D721Med (cell line): ENCODE results near the gene AHNAK2.

Experiments used
- DNase-seq: peaks from one replicate; pipeline ENCODE4 v3.0.0; 2011; ENCODE audit warnings: low spot score; ENCODE audit not compliant: insufficient read length
- FAIRE-seq: peaks from 2 replicates; lab custom pipeline; 2011; peaks lifted over from hg19 to GRCh38; lab: Jason Lieb, UNC
- TF ChIP-seq, protein P1 (sequence below): IDR thresholded peaks from 2 replicates; pipeline ENCODE4 v1.5.1; 2012; ENCODE audit warnings: mild to moderate bottlenecking, control low read depth; ENCODE audit not compliant: insufficient read depth; ENCODE audit errors: missing control alignments

Gene AHNAK2

GRCh38 chr14:104903990-104904389 lies 74.2 kb downstream of the AHNAK2 start:
- DNase-seq = no peak

GRCh38 chr14:104900639-104901512 lies 77.3 kb downstream of the AHNAK2 start:
- FAIRE-seq (no peak), DNase-seq (no peak)
- TF ChIP-seq, protein P1, sequence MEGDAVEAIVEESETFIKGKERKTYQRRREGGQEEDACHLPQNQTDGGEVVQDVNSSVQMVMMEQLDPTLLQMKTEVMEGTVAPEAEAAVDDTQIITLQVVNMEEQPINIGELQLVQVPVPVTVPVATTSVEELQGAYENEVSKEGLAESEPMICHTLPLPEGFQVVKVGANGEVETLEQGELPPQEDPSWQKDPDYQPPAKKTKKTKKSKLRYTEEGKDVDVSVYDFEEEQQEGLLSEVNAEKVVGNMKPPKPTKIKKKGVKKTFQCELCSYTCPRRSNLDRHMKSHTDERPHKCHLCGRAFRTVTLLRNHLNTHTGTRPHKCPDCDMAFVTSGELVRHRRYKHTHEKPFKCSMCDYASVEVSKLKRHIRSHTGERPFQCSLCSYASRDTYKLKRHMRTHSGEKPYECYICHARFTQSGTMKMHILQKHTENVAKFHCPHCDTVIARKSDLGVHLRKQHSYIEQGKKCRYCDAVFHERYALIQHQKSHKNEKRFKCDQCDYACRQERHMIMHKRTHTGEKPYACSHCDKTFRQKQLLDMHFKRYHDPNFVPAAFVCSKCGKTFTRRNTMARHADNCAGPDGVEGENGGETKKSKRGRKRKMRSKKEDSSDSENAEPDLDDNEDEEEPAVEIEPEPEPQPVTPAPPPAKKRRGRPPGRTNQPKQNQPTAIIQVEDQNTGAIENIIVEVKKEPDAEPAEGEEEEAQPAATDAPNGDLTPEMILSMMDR = no peak

More at GRCh38 chr14:104903990-104904389, 74.2 kb downstream of the AHNAK2 start:
- TF ChIP-seq, protein P1 = no peak
- FAIRE-seq = no peak

- DNase-seq (no peak), FAIRE-seq (no peak)
- TF ChIP-seq, protein P1 = no peak
Observed at GRCh38 chr14:104899781-104900180, 78.4 kb downstream of the AHNAK2 start.

DNA sequence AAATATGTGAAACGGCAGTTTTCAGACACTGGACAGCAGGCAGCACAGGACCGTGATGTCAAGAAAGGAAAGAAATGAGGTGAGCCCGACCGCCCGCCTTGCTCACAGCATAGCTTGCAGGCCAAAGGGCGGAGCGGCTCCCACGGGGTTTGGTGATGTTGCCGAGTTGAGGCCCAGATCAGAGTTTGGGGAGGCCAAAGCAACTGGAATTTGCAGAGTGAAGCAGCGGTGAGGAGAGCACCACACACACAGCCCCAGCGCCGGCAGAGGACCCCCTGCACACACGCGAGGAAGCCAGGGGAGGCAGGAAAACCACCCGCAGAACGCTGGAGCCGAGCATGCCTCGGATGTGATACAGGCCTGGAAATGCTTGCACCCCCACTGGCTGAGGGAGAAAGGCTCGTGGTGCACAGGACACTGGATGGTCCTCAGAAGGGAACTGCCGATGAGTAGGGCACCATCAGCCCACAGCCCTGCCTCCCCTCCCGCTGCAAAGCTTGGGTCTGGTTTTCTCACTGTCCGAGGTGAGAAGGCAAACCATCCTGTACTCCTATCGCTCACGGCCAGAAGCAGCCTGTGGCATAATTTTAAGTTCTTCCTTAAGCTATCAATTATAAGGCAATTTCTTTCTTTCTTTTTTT lies 79.2 kb downstream of the AHNAK2 start:
- FAIRE-seq (no peak), DNase-seq (no peak)
- TF ChIP-seq, protein P1 = no peak

DNA sequence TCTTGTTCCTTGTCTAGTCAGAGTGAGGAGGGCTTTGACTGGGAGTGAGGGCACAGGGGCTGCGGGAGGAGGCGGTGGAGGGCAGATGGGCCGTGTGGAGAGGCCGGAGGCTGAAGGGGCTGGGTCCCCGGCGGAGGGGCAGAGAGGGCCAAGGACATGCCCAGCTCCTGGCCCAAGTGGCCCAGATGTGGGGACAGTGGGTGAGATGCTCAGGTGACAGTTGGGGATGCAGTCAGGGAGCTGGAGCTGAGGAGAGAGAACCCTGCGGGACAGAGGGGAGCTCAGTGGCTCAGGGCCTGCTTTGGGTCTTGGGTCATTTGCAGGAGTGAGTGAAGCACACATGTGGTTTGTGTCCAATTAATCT lies 80.0 kb downstream of the AHNAK2 start:
- FAIRE-seq (no peak), DNase-seq (no peak)
- TF ChIP-seq, protein P1 = no peak

- TF ChIP-seq, protein P1 = no peak
- FAIRE-seq = no peak
- DNase-seq = no peak
Observed at GRCh38 chr14:104897330-104898194, 80.6 kb downstream of the AHNAK2 start.
